Hippocampal formation (tissue), 2 donors: ENCODE results near the gene TMOD1.

Experiments used
- DNase-seq, 2 donors: peaks; one replicate each; lab custom pipeline; 2025; lab: John Stamatoyannopoulos, UW

TMOD1 gene

DNA sequence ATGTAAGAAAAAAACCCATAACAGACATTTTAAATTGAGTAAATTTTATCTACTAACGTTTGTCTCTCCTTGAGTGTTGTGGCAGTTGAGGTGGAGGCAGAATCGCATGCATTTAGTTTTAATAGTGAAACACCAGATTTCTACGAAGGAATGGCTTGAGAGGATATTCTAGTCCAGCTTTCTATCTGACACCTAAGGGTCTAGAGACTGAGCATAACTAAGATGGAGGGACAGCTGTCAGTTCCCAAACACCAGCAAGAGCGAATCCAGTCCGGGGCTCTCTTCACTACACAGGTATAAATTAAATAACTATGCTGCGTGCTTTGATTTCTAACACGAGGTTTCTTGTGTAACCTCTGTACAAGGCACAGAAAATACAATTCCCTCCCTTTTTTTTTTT, 133.6 kb downstream of the TMOD1 start:
- no peak for DNase-seq

DNA sequence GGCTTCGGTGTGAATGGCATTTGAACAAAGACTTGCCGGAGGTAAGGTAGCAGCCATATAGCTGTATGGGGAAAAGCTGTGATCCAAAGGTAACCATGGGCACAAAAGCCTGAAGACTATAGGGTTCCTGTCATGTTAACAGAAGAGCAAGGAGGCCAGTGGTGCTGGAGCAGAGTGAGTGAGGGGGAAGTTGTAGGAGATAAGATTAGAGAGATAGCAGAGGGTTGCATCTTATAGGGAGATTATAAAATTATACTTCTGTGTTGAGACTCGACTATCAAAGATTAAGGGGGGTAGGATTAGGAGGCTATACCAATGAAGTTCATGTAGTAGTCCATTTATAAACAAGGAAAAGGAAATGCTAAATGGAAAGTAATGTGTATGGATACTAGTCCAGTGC, 135.4 kb downstream of the TMOD1 start:
- DNase-seq = no peak

DNA sequence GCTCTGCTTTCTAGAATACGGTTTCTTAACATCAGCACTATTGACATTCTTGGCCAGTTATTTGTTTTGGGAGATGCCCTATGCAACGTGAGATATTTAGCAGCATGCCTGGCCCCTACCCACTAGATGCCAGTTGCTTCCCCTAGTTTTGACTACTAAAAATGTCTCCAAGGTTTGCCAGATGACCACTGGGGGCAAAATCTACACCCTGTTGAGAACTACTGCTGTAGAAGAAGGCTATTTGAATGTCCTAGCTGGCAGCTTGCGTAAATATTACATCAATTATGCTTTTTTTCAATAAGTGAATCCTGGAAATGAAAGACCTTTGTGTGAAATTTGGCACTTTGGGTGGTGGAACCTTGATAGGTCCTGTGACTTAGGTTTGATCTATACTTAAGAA, 137.2 kb downstream of the TMOD1 start:
- DNase-seq = no peak

DNA sequence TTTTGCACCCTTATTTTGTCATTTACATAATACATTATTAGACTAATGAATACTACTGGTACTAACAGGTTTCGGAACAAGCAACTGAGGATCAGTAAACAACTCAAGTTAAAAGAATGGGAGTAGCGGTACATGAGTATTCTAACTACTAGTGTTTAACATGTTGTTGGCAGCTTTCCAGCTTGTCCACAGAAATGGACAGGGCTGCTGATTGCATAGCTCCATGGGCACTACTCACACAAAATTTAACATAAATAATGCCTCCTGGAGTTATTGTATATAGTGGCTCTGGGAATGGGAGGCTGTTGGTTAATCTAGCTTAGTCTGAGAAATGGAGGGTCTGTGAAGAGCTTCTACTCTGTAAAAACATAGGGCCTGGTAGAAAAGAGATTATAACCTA, 138.9 kb downstream of the TMOD1 start:
- no peak for DNase-seq

DNA sequence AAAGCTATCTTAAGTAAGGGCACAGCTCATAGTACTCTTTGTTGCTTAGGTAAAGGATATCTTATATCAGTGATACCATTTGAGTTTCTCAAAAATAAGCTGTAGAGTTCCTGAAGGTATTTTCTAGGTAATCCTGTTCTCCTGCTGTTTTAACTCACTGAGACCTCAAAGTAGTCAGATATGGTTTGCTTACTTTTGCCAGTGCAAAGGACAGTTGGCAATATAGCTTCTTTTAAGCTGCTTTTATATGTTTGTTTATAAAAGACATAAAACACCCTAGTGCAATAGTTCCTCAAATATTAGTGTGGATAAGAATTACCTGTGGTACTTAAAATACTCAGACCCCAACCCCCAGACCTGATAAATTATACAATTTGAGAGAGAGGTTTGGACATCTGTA, 144.3 kb downstream of the TMOD1 start:
- DNase-seq = no peak

DNA sequence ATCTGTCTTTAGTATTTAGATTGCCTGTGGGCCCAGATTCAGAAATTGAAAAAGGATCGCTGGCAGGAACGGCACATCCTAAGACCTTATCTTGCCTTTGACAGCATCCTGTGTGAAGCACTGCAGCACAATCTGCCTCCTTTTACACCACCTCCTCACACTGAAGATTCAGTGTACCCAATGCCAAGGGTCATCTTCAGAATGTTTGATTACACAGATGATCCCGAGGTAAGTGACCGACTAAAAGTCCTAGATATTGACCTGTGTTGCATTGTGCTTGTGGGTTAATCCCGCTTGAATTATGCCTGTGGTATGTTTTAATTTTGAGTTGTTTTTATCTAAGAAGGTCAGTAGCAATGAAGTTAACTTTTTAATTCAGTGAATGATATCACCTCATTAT, 146.5 kb downstream of the TMOD1 start:
- DNase-seq = no peak
